HG03442 (cell line): ENCODE measurements around the gene SLIT2.

Source experiments
- ATAC-seq: cut with Tn5 transposase; IDR thresholded peaks from one replicate; pipeline ENCODE4 v1.9.1; 2021; ENCODE audit warnings: mild to moderate bottlenecking, moderate library complexity; ENCODE audit not compliant: unreplicated experiment

Gene SLIT2

GRCh38 chr4:20298455-20298854 is 46.8 kb downstream of the SLIT2 start:
- no peak for ATAC-seq

- ATAC-seq, result no peak
Observed at GRCh38 chr4:20298986-20299385, 47.3 kb downstream of the SLIT2 start.

GRCh38 chr4:20299515-20299914 is 47.8 kb downstream of the SLIT2 start:
- ATAC-seq, result no peak

- ATAC-seq, result no peak
Observed at GRCh38 chr4:20301161-20301560, 49.5 kb downstream of the SLIT2 start.
